HEK293 (cell line): ENCODE results near the gene ITGB5.

ENCODE experiments used
- CTCF ChIP-seq: fragments of 450-650 bp; formaldehyde crosslinking; IDR thresholded peaks from 2 replicates; pipeline ENCODE4 v1.5.1; 2016; ENCODE audit warnings: missing biosample characterization, missing genetic modification characterization
- YY1 ChIP-seq: fragments of 450-650 bp; formaldehyde crosslinking; IDR thresholded peaks from 2 replicates; pipeline ENCODE4 v1.5.1; 2018; ENCODE audit warnings: missing biosample characterization, missing genetic modification characterization
- ZBTB7A ChIP-seq: fragments of 450-650 bp; formaldehyde crosslinking; IDR thresholded peaks from 2 replicates; pipeline ENCODE4 v1.5.1; 2016; ENCODE audit warnings: low read depth, missing biosample characterization, missing genetic modification characterization
- ZFP3 ChIP-seq: fragments of 450-650 bp; formaldehyde crosslinking; IDR thresholded peaks from 2 replicates; pipeline ENCODE4 v1.5.1; 2016; ENCODE audit warnings: low read depth, missing biosample characterization, missing genetic modification characterization
- ZNF600 ChIP-seq: fragments of 450-650 bp; formaldehyde crosslinking; IDR thresholded peaks from 2 replicates; pipeline ENCODE4 v1.5.1; 2016; ENCODE audit warnings: missing biosample characterization, missing genetic modification characterization
- ZSCAN5A ChIP-seq: fragments of 450-650 bp; formaldehyde crosslinking; IDR thresholded peaks from 2 replicates; pipeline ENCODE4 v1.5.1; 2016; ENCODE audit warnings: missing biosample characterization, missing genetic modification characterization
- TF ChIP-seq, protein P1 (sequence below): fragments of 450-650 bp; formaldehyde crosslinking; IDR thresholded peaks from 2 replicates; pipeline ENCODE4 v1.5.1; 2016; ENCODE audit warnings: missing biosample characterization, missing genetic modification characterization

- TF ChIP-seq ZSCAN5A = no peak
- TF ChIP-seq CTCF (tag by site-specific recombination) = no peak
- no peak for TF ChIP-seq ZBTB7A
- TF ChIP-seq, protein P1, sequence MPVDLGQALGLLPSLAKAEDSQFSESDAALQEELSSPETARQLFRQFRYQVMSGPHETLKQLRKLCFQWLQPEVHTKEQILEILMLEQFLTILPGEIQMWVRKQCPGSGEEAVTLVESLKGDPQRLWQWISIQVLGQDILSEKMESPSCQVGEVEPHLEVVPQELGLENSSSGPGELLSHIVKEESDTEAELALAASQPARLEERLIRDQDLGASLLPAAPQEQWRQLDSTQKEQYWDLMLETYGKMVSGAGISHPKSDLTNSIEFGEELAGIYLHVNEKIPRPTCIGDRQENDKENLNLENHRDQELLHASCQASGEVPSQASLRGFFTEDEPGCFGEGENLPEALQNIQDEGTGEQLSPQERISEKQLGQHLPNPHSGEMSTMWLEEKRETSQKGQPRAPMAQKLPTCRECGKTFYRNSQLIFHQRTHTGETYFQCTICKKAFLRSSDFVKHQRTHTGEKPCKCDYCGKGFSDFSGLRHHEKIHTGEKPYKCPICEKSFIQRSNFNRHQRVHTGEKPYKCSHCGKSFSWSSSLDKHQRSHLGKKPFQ = no peak
- TF ChIP-seq YY1 (tag by site-specific recombination) = no peak
- no peak for TF ChIP-seq ZNF600 (tag by site-specific recombination)
- TF ChIP-seq ZFP3 (tag by site-specific recombination) = no peak
These were observed 36.7 kb upstream of the ITGB5 start for GRCh38 chr3:124923833-124924232.
